DMS79 (cell line): Measurements from ENCODE around the gene FCHO2.
A peak's percentile ranks its signal among the peaks of the same experiment; 100 is the strongest.

Source experiments
- DNase-seq: peaks from one replicate; lab custom pipeline; 2025; lab: John Stamatoyannopoulos, UW

Gene FCHO2

GRCh38 chr5:73111536-73111935 is 155.7 kb downstream of the FCHO2 start:
- no peak for DNase-seq

- no peak for DNase-seq
Measured at GRCh38 chr5:73112359-73112758, 156.5 kb downstream of the FCHO2 start.

GRCh38 chr5:73114044-73114688 is 158.3 kb downstream of the FCHO2 start:
- DNase-seq, result no peak

- DNase-seq, result no peak
Measured at GRCh38 chr5:73115399-73116051, 159.7 kb downstream of the FCHO2 start.

- no peak for DNase-seq
Measured at GRCh38 chr5:73116506-73116905, 160.7 kb downstream of the FCHO2 start.

GRCh38 chr5:73117088-73117740 is 161.4 kb downstream of the FCHO2 start:
- DNase-seq, result no peak

- peak; percentile 19 for DNase-seq
Measured at GRCh38 chr5:73118391-73118973, 162.6 kb downstream of the FCHO2 start.

- DNase-seq, result no peak
Measured at GRCh38 chr5:73119451-73120157, 163.8 kb downstream of the FCHO2 start.

- no peak for DNase-seq
Measured at GRCh38 chr5:73120222-73121118, 164.6 kb downstream of the FCHO2 start, which contains the start of gene TMEM171. Gene TMEM171 (plus strand): TSS chr5:73120575. CDS start chr5:73123374, 2,799 bp downstream.

GRCh38 chr5:73121119-73121463 is 165.2 kb downstream of the FCHO2 start:
- DNase-seq, result no peak

GRCh38 chr5:73122875-73123810 is 167.3 kb downstream of the FCHO2 start:
- DNase-seq, result no peak

- no peak for DNase-seq
Measured at GRCh38 chr5:73125289-73125688, 169.4 kb downstream of the FCHO2 start.

- no peak for DNase-seq
Measured at GRCh38 chr5:73126381-73126780, 170.5 kb downstream of the FCHO2 start.

GRCh38 chr5:73126957-73127356 is 171.1 kb downstream of the FCHO2 start:
- no peak for DNase-seq

- no peak for DNase-seq
Measured at GRCh38 chr5:73129143-73129542, 173.3 kb downstream of the FCHO2 start.

GRCh38 chr5:73130811-73131210 is 175.0 kb downstream of the FCHO2 start:
- no peak for DNase-seq

- no peak for DNase-seq
Measured at GRCh38 chr5:73131711-73132425, 176.0 kb downstream of the FCHO2 start.

GRCh38 chr5:73132759-73133158 is 176.9 kb downstream of the FCHO2 start:
- DNase-seq, result no peak

- DNase-seq, result no peak
Measured at GRCh38 chr5:73135021-73135420, 179.2 kb downstream of the FCHO2 start.
